Natural killer cell (primary cell): ENCODE data around the gene PXN. TPM values are rescaled to one million over a fixed set of nuclear protein-coding genes. Genes with fewer than 3 reads are reported as not detected.

ENCODE experiments used
- ATAC-seq, 3 donors: fragments of 150-1000 bp in 2 of 3; fragments of 200-7000 bp in 1 of 3; cut with Tn5 transposase; 1 replicate in 1 of 3; 2 replicates in 2 of 3; pipeline ENCODE4 v1.10.0; 2021; ENCODE audit warnings: mild to moderate bottlenecking in 2 of 3, moderate library complexity in 2 of 3
- DNase-seq, 2 donors: peaks; one replicate each; pipeline versions ENCODE4 v3.0.0 to v3.0.0-alpha.2; 2013 to 2021; ENCODE audit warnings: mixed read lengths in 1 of 2
- H3K27ac ChIP-seq: one replicate; pipeline ENCODE4 v1.5.1; 2013; ENCODE audit warnings: mild to moderate bottlenecking, low read length
- H3K27me3 ChIP-seq: one replicate; pipeline ENCODE4 v1.6.1; 2013; ENCODE audit warnings: low read length; ENCODE audit not compliant: control insufficient read depth, insufficient read depth
- H3K36me3 ChIP-seq: one replicate; pipeline ENCODE4 v1.6.1; 2013; ENCODE audit warnings: low read length; ENCODE audit not compliant: control insufficient read depth, insufficient read depth
- H3K4me1 ChIP-seq: one replicate; pipeline ENCODE4 v1.6.1; 2013; ENCODE audit warnings: low read length; ENCODE audit not compliant: control insufficient read depth, insufficient read depth
- H3K4me3 ChIP-seq: one replicate; pipeline ENCODE4 v1.5.1; 2013; ENCODE audit warnings: low read length
- H3K9me3 ChIP-seq: one replicate; pipeline ENCODE4 v1.6.1; 2013; ENCODE audit warnings: low read length; ENCODE audit not compliant: control insufficient read depth, insufficient read depth
- H3K27ac Mint-ChIP-seq, 2 donors: one replicate each; pipeline ENCODE4 v1.8.0; 2022; ENCODE audit warnings: mild to moderate bottlenecking in 2 of 2, mixed read lengths in 2 of 2, moderate library complexity in 1 of 2
- H3K27me3 Mint-ChIP-seq, 2 donors: one replicate each; pipeline ENCODE4 v1.8.0; 2022; ENCODE audit warnings: low read depth in 2 of 2, mixed read lengths in 2 of 2
- H3K36me3 Mint-ChIP-seq: one replicate; pipeline ENCODE4 v1.8.0; 2022; ENCODE audit warnings: mixed read lengths
- H3K4me1 Mint-ChIP-seq, 2 donors: one replicate each; pipeline ENCODE4 v1.8.0; 2022; ENCODE audit warnings: mixed read lengths in 2 of 2
- H3K4me3 Mint-ChIP-seq: one replicate; pipeline ENCODE4 v1.8.0; 2022; ENCODE audit warnings: mild to moderate bottlenecking, moderate library complexity, mixed read lengths
- H3K9me3 Mint-ChIP-seq, 2 donors: one replicate each; pipeline ENCODE4 v1.8.0; 2022; ENCODE audit warnings: mixed read lengths in 2 of 2
- WGBS: methylation state at CpG from one replicate; pipeline ENCODE4 v1.1.7; 2013; ENCODE audit warnings: missing lambda C conversion rate; ENCODE audit not compliant: insufficient coverage; 5-methylcytosine and 5-hydroxymethylcytosine counted together
- intact Hi-C: fragments of 100-400 bp; cut with micrococcal nuclease; formaldehyde crosslinking; loops from one replicate; pipeline ENCODE4 v1.14.2; 2022
- total RNA-seq, 4 donors: library from RNA; stranded (reverse); fragments of 120-200 nt in 1 of 4; gene quantifications; one replicate each; pipeline versions ENCODE4 v1.2.3 to v1.2.4, GENCODE V29; 2013 to 2022
- TF ChIP-seq, protein P1 (sequence below): fragments of 200-600 bp; IDR thresholded peaks from one replicate; pipeline ENCODE4 v1.8.0; 2022; ENCODE audit warnings: antibody characterized with exemption

PXN gene
- total RNA-seq, 3 donors from 2014 or later (not counting 1 experiment from before 2014, with no cell fraction given), result 436 to 504 (median 478) TPM

DNA sequence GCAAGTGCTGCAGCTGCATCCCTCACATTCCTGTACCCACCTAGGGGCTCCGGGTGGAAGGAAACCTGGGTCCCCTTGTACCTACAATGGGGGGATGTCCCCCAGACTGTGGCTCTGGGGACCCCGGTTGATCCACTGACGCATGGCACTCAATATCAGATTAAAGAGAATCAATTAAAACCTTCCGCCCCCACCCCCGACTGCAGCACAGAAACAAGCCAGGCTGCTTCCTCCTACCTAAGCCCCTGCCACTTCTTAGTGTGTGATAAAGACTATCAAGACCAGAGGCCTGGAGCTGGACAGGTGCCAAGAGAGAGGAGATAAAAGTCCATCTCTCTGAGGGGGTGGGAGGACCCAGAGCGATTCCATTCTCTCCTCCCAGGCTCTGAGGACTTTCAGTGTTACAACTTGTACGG lies 36.5 kb downstream of the PXN start:
- no peaks in the 10 kb centered on the region for H3K36me3 Mint-ChIP-seq
- H3K9me3 ChIP-seq, result no peaks in the 10 kb centered on the region
- H3K4me3 ChIP-seq, result no peak overlapping the region
- H3K4me1 Mint-ChIP-seq, result peaks cover 92 to 98% of the 10 kb centered on the region in 2 donors
- H3K36me3 ChIP-seq, result peaks cover 15% of the 10 kb centered on the region
- TF ChIP-seq, protein P1, sequence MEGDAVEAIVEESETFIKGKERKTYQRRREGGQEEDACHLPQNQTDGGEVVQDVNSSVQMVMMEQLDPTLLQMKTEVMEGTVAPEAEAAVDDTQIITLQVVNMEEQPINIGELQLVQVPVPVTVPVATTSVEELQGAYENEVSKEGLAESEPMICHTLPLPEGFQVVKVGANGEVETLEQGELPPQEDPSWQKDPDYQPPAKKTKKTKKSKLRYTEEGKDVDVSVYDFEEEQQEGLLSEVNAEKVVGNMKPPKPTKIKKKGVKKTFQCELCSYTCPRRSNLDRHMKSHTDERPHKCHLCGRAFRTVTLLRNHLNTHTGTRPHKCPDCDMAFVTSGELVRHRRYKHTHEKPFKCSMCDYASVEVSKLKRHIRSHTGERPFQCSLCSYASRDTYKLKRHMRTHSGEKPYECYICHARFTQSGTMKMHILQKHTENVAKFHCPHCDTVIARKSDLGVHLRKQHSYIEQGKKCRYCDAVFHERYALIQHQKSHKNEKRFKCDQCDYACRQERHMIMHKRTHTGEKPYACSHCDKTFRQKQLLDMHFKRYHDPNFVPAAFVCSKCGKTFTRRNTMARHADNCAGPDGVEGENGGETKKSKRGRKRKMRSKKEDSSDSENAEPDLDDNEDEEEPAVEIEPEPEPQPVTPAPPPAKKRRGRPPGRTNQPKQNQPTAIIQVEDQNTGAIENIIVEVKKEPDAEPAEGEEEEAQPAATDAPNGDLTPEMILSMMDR, result no peak
- H3K9me3 Mint-ChIP-seq, result no peaks in the 10 kb centered on the region
- peak overlapping the region; percentile 89 for H3K4me3 Mint-ChIP-seq
- DNase-seq, result no peak
- ATAC-seq, result no peak
- no peaks in the 10 kb centered on the region for H3K27me3 ChIP-seq
- WGBS, result 73% methylated on average over 6 of the region's 7 CpGs
- peaks cover 98% of the 10 kb centered on the region for H3K4me1 ChIP-seq
- no peaks in the 10 kb centered on the region for H3K27me3 Mint-ChIP-seq
- peak overlapping the region; percentile 76 to 84 for H3K27ac Mint-ChIP-seq
- intact Hi-C loops, result no loop called here
- peak overlapping the region; percentile 73 for H3K27ac ChIP-seq

DNA sequence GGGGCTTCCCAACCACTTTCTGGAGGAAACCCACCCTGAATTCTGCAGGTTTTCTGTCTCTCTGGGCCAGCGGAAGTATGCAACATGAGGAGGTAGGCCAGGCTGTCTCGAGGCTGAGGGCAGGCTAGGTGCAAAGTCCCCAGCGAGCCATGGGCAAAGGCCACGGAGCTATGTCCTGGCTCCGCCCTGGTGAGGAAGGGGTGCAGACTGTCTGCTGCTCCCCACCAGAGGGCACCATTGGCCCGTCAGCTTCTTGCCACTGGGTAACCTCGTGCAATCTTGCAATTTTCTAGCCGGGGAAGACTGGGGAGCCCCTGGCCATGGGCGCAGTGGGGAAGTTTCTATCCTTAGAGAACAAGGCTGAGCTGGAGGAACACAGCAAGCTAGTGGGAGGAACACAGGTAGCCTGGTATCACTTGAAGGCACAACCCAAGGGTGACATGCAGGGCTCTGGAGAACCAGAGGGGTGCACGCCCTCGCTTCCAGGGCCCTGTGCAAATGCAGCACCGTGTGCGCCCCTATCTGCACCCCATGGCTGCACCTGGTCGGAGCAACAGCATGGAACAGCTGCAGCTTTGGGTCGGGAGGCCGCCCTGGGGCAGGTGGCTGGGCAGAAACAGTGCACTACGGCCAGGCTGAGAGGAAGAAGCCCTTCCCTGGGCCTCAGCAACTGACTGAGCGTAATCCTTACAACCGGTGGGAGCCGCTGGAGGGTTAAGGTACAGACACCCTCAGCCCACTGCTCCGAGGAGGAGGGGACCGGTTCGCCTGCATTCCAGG lies 37.0 kb downstream of the PXN start:
- peaks cover 21% of the 10 kb centered on the region for H3K36me3 ChIP-seq
- peak overlapping the region; percentile 19 for H3K27ac ChIP-seq
- Mint-ChIP-seq H3K9me3 (no peaks in the 10 kb centered on the region), H3K36me3 (no peaks in the 10 kb centered on the region), H3K4me3 (peak overlapping the region; percentile 89), H3K27ac (peak overlapping the region; percentile 76 to 84), H3K27me3 (no peaks in the 10 kb centered on the region), H3K4me1 (peaks cover 86 to 95% of the 10 kb centered on the region in 2 donors)
- no peaks in the 10 kb centered on the region for H3K9me3 ChIP-seq
- H3K27me3 ChIP-seq, result no peaks in the 10 kb centered on the region
- peaks cover 98% of the 10 kb centered on the region for H3K4me1 ChIP-seq
- ATAC-seq, result peak; percentile 69 to 90 (median 82)
- TF ChIP-seq, protein P1, result peak; percentile 94
- intact Hi-C loops, result loop anchor here (1.0 kb wide), 1 partner anchor 37 kb away; the partner anchor contains the start of gene PXN
- peak; percentile 85 to 94 for DNase-seq
- WGBS, result 20% methylated on average over 23 of the region's 23 CpGs
- peak overlapping the region; percentile 2 for H3K4me3 ChIP-seq

DNA sequence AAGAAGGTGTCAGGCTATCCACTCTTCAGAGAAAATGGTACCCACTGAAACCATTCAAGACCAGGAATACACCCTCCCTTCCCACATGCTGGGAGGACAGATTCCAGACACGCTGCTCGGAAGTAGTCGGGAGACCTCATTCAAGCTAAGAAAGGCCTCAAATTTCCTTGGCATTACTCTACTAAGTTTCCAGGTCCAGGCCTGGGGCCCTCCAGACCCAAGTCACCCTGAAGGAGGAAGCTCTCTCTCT lies 37.6 kb downstream of the PXN start:
- no peak overlapping the region for H3K27ac ChIP-seq
- peaks cover 24% of the 10 kb centered on the region for H3K36me3 ChIP-seq
- no peaks in the 10 kb centered on the region for H3K27me3 ChIP-seq
- no peaks in the 10 kb centered on the region for H3K9me3 ChIP-seq
- Mint-ChIP-seq H3K9me3 (no peaks in the 10 kb centered on the region), H3K4me1 (peaks cover 85 to 95% of the 10 kb centered on the region in 2 donors), H3K27me3 (no peaks in the 10 kb centered on the region), H3K27ac (peak overlapping the region; percentile 76 to 84), H3K36me3 (no peaks in the 10 kb centered on the region), H3K4me3 (peak overlapping the region; percentile 89)
- no peak overlapping the region for H3K4me3 ChIP-seq
- intact Hi-C loops, result loop anchor here (1.0 kb wide), 1 partner anchor 37 kb away; the partner anchor contains the start of gene PXN
- DNase-seq (no peak), ATAC-seq (peak in 1 of 3 donors; percentile 1)
- WGBS, result 88% methylated on average over 3 of the region's 3 CpGs
- TF ChIP-seq, protein P1, result no peak
- H3K4me1 ChIP-seq, result peaks cover 94% of the 10 kb centered on the region
